Smooth muscle cell (in vitro differentiated cells): ENCODE measurements around the gene COL21A1. TPM values are rescaled to one million over a fixed set of nuclear protein-coding genes. Genes with fewer than 3 reads are reported as not detected.

Experiments
- DNase-seq: peaks from one replicate; lab custom pipeline; 2025; ENCODE audit not compliant: unreplicated experiment; lab: John Stamatoyannopoulos, UW
- H2AFZ ChIP-seq: fragments of 200-600 bp; sonication (generic); 2 replicates; pipeline ENCODE4 v1.6.0; 2016; ENCODE audit warnings: antibody characterized with exemption, low read depth, mild to moderate bottlenecking
- H3F3A ChIP-seq: fragments of 200-600 bp; sonication (generic); 2 replicates; pipeline ENCODE4 v1.6.0; 2017; ENCODE audit warnings: antibody characterized with exemption, low read depth
- H3K27ac ChIP-seq: fragments of 200-600 bp; sonication (generic); 2 replicates; pipeline ENCODE4 v1.5.1; 2016; ENCODE audit warnings: low read depth, mild to moderate bottlenecking
- H3K27me3 ChIP-seq: fragments of 200-600 bp; sonication (generic); 2 replicates; pipeline ENCODE4 v1.6.1; 2016; ENCODE audit warnings: low read depth, mild to moderate bottlenecking
- H3K36me3 ChIP-seq: fragments of 200-600 bp; sonication (generic); 2 replicates; pipeline ENCODE4 v1.5.1; 2016; ENCODE audit warnings: low read depth
- H3K4me1 ChIP-seq: fragments of 200-600 bp; sonication (generic); 2 replicates; pipeline ENCODE4 v1.5.1; 2016; ENCODE audit warnings: low read depth
- H3K4me2 ChIP-seq: fragments of 200-600 bp; sonication (generic); 2 replicates; pipeline ENCODE4 v1.6.0; 2016; ENCODE audit warnings: mild to moderate bottlenecking
- H3K4me3 ChIP-seq: fragments of 200-600 bp; sonication (generic); 2 replicates; pipeline ENCODE4 v1.5.1; 2016; ENCODE audit warnings: mild to moderate bottlenecking
- H3K79me2 ChIP-seq: fragments of 200-600 bp; sonication (generic); 2 replicates; pipeline ENCODE4 v1.6.0; 2016; ENCODE audit warnings: low read depth, mild to moderate bottlenecking
- H3K9ac ChIP-seq: fragments of 200-600 bp; sonication (generic); 2 replicates; pipeline ENCODE4 v1.6.0; 2016; ENCODE audit warnings: low read depth
- H3K9me3 ChIP-seq: fragments of 200-600 bp; sonication (generic); replicated peaks from 2 replicates; pipeline ENCODE4 v1.5.1; 2016; ENCODE audit warnings: low read depth
- H4K20me1 ChIP-seq: fragments of 200-600 bp; sonication (generic); 2 replicates; pipeline ENCODE4 v1.6.0; 2016; ENCODE audit warnings: low read depth
- WGBS: methylation state at CpG from one replicate; pipeline ENCODE4 v1.1.7; 2016; ENCODE audit warnings: low lambda C conversion rate; 5-methylcytosine and 5-hydroxymethylcytosine counted together
- polyA plus RNA-seq: library from polyadenylated mRNA; unstranded; fragments of >200 nt; fragmentation: Nextera tagmentation; extraction: Ambion mirVana; gene quantifications from 2 replicates; pipeline ENCODE4 v1.2.1, GENCODE V29; 2016
- total RNA-seq: library from RNA; depleted of rRNA; stranded (reverse); fragments of >200 nt; gene quantifications from 2 replicates; pipeline ENCODE4 v1.2.3, GENCODE V29; 2014
- TF ChIP-seq, protein P1 (sequence below): fragments of 200-600 bp; sonication (generic); IDR thresholded peaks from 2 replicates; pipeline ENCODE4 v1.5.1; 2017; ENCODE audit warnings: borderline replicate concordance, mild to moderate bottlenecking, antibody characterized with exemption; ENCODE audit not compliant: insufficient read depth, poor library complexity, severe bottlenecking

Gene COL21A1
- total and polyA plus RNA-seq, 2 experiments from 2014 or later: 5.8 to 8.2 TPM

- Histone ChIP-seq H3K27ac (no peak overlapping the region), H3K4me1 (no peaks in the 10 kb centered on the region), H2AFZ (no peak overlapping the region), H3K4me2 (no peak overlapping the region), H3K27me3 (no peaks in the 10 kb centered on the region), H3K79me2 (no peaks in the 10 kb centered on the region), H3K9ac (no peak overlapping the region), H3K36me3 (no peaks in the 10 kb centered on the region), H3K9me3 (no peaks in the 10 kb centered on the region), H4K20me1 (no peaks in the 10 kb centered on the region), H3K4me3 (no peak overlapping the region), H3F3A (no peaks in the 10 kb centered on the region)
- WGBS: 70% methylated on average over 2 of the region's 2 CpGs
- DNase-seq: no peak
- TF ChIP-seq, protein P1, sequence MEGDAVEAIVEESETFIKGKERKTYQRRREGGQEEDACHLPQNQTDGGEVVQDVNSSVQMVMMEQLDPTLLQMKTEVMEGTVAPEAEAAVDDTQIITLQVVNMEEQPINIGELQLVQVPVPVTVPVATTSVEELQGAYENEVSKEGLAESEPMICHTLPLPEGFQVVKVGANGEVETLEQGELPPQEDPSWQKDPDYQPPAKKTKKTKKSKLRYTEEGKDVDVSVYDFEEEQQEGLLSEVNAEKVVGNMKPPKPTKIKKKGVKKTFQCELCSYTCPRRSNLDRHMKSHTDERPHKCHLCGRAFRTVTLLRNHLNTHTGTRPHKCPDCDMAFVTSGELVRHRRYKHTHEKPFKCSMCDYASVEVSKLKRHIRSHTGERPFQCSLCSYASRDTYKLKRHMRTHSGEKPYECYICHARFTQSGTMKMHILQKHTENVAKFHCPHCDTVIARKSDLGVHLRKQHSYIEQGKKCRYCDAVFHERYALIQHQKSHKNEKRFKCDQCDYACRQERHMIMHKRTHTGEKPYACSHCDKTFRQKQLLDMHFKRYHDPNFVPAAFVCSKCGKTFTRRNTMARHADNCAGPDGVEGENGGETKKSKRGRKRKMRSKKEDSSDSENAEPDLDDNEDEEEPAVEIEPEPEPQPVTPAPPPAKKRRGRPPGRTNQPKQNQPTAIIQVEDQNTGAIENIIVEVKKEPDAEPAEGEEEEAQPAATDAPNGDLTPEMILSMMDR: no peak
Observed at GRCh38 chr6:56148488-56149186, 98.7 kb downstream of the COL21A1 start.

DNA sequence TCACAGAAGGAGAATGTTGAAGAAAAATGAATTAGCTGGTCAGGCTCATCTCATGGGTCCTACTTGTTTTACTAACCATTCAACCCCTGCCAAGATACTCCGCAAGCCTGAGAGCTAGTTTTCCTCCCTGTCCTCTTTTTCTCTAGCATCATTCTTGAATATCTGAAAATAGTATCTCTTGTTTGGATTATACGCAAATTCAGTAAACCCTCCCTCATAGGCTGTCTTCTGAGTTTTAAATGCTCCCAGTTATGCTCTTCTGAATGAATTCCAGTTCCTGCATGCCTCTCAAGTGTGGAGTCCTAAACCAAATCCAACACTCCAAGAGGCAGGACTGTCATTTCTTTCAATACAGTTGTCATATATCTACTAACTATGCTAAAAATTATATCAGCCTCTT is 99.6 kb downstream of the COL21A1 start:
- H3K36me3 ChIP-seq: no peaks in the 10 kb centered on the region
- no peak overlapping the region for H3K9ac ChIP-seq
- no peaks in the 10 kb centered on the region for H3K27me3 ChIP-seq
- H3K9me3 ChIP-seq: no peaks in the 10 kb centered on the region
- no peaks in the 10 kb centered on the region for H3K79me2 ChIP-seq
- no peak overlapping the region for H3K4me3 ChIP-seq
- no peak for DNase-seq
- H4K20me1 ChIP-seq: no peaks in the 10 kb centered on the region
- no peak overlapping the region for H3K4me2 ChIP-seq
- TF ChIP-seq, protein P1: no peak
- no peaks in the 10 kb centered on the region for H3K4me1 ChIP-seq
- no peak overlapping the region for H2AFZ ChIP-seq
- H3F3A ChIP-seq: no peaks in the 10 kb centered on the region
- no peak overlapping the region for H3K27ac ChIP-seq
- 94% methylated on average over 2 of the region's 2 CpGs for WGBS

- H3K27ac ChIP-seq: no peak overlapping the region
- no peak overlapping the region for H3K9ac ChIP-seq
- H3K27me3 ChIP-seq: no peaks in the 10 kb centered on the region
- no peaks in the 10 kb centered on the region for H3K79me2 ChIP-seq
- H4K20me1 ChIP-seq: no peaks in the 10 kb centered on the region
- WGBS: 90% methylated on average over 1 of the region's 1 CpG
- H3F3A ChIP-seq: no peaks in the 10 kb centered on the region
- no peaks in the 10 kb centered on the region for H3K4me1 ChIP-seq
- no peak for DNase-seq
- H2AFZ ChIP-seq: no peak overlapping the region
- H3K4me3 ChIP-seq: no peak overlapping the region
- no peaks in the 10 kb centered on the region for H3K36me3 ChIP-seq
- no peaks in the 10 kb centered on the region for H3K9me3 ChIP-seq
- H3K4me2 ChIP-seq: no peak overlapping the region
- TF ChIP-seq, protein P1: no peak
Observed at GRCh38 chr6:56146086-56146485, 101.3 kb downstream of the COL21A1 start.

GRCh38 chr6:56145616-56146015 is 101.8 kb downstream of the COL21A1 start:
- Histone ChIP-seq H3K9me3 (no peaks in the 10 kb centered on the region), H2AFZ (no peak overlapping the region), H3K4me1 (no peaks in the 10 kb centered on the region), H3K4me2 (no peak overlapping the region), H3K9ac (no peak overlapping the region), H3K27ac (no peak overlapping the region), H3K27me3 (no peaks in the 10 kb centered on the region), H4K20me1 (no peaks in the 10 kb centered on the region), H3F3A (no peaks in the 10 kb centered on the region), H3K36me3 (no peaks in the 10 kb centered on the region), H3K4me3 (no peak overlapping the region), H3K79me2 (no peaks in the 10 kb centered on the region)
- TF ChIP-seq, protein P1: no peak
- DNase-seq: no peak
- WGBS: 30% methylated on average over 1 of the region's 1 CpG
